HG03342 (cell line): ENCODE measurements around the gene GSTM5.
"Not testable (repeated sequence)": the region's sequence is repeated elsewhere in the genome, so short reads cannot be mapped to it uniquely, and the experiment has no call there.

Source experiments
- ATAC-seq: cut with Tn5 transposase; IDR thresholded peaks from one replicate; pipeline ENCODE4 v1.9.1; 2021; ENCODE audit warnings: mild to moderate bottlenecking, moderate library complexity; ENCODE audit not compliant: unreplicated experiment

GSTM5 gene

DNA sequence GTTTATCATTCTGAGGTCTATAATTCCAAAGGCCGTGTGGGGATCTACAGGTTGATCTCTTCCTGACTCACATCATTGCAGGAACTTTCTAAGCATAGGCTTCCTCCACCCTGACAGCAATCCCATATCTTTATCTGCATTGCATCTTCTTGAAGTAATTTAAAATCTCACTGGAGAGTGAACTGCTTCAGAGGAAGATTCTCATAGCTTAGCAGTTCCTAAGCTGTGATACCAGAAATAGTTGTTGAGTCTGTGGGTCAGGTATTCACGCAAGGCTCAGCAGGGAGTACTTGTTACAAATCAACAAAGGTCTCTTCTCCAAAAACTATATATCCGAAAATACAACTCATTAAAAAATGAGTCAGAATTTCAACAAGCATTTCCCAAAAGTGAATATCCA, 16.9 kb upstream of the GSTM5 start:
- ATAC-seq = not testable (repeated sequence)

DNA sequence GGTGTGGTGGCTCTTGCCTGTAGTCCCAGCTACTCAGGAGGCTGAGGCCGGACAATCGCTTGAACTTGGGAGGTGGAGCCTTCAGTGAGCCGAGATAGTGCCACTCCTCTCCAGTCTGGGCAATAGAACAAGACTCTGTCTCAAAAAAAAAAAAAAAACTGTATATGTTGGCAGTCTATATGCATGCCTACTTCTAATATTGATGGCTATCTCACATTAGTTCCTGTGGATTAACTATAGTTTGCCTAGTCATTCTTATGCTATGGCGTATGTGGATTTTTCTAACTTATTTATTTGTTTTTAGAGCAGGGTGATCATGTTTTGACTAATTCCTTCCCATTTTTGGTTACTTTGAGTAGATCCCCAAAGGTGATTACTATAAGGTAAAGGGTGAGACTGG, 15.0 kb upstream of the GSTM5 start:
- no peak for ATAC-seq

DNA sequence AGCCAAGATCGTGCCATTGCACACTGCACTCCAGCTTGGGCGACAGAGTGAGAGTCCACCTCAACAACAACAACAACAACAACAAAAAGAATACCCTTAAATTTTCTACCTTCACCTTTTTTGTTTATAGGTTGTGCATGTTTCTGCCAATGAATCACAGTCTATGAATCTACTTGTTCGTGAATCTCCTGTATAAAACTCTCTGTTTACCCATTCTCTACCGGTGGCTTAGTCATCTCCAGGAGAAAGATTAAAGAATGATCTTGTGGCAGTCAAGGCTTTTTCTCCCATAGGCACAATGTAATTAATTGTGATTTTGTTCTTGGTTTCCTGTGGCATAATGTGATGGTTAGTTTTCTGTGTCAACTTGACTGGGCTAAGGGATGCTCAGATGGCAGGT, 14.2 kb upstream of the GSTM5 start:
- ATAC-seq = not testable (repeated sequence)

DNA sequence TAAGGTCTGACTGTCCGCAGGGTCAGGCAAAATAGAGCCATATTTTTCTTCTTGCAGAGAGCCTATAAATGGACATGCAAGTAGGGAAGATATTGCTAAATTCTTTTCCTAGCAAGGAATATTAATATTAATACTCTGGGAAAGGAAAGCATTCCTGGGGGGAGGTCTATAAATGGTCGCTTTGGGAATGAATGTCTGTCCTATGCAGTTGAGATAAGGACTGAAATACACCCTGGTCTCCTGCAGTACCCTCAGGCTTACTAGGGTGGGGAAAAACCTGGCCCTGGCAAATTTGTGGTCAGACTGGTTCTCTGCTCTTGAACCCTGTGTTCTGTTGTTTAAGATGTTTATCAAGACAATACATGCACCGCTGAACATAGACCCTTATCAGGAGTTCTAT, 9.1 kb upstream of the GSTM5 start:
- not testable (repeated sequence) for ATAC-seq

DNA sequence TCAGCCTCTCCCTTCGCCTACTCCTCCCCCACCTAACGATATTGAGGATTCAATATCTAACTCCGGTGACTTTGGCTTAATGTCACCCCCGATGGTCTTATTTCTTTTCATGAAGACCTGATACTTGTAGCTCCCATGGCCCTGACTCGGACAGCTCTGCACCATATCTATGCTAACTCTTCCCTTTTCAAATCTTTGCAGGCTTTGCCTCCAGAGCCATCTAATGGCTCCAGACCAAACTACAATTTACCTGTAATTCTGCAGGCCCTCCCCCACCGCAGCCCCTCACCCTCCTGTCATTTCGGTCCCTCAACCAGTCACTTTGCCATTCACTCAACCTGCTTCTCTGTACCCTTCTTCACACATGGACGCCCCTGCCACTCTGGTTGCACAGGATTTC, 7.9 kb upstream of the GSTM5 start:
- no peak for ATAC-seq

DNA sequence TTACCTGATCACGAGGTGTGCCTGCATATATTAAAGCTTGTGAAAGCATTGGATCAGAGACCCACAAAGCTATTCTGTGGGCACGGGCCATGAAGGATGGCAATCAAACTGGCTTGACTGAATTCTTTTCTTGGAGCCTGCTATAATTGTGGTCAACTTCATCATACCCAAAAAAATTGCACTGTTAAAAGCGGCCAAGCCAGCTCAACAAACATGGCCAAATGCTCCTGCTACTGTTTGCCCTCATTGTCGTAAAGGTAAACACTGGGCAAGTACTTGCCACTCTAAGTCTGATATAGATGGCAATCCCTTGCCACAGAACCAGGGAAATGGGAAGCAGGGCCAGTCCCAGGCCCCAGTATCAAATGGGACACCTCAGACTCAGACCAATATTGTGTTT, 6.6 kb upstream of the GSTM5 start:
- ATAC-seq = no peak

DNA sequence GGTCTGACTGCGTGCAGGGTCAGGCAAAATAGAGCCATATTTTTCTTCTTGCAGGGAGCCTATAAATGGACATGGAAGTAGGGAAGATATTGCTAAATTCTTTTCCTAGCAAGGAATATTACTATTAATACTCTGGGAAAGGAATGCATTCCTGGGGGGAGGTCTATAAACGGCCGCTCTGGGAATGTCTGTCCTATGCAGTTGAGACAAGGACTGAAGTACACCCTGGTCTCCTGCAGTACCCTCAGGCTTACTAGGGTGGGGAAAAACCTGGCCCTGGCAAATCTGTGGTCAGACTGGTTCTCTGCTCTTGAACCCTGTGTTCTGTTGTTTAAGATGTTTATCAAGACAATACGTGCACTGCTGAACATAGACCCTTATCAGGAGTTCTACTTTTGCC, 3.1 kb upstream of the GSTM5 start:
- ATAC-seq = not testable (repeated sequence)

DNA sequence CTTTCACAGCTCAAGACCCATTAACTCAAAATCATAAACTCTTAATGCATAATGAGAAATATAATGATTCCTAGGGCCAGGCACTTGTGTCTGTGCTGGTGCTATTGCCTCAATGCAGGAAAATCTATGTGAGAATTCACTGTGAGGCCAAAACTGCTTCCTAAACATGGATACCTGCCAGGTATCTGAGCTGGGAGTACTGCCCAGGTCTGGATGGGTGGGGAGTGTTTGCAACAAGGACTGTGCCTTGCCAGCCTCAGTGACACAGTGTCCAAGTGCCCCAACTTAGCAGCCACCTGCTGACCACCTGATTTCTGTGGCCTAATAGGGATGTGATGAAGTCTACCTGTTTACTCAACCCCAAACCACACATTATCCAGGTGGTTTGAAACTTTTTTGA, 2.2 kb upstream of the GSTM5 start:
- ATAC-seq = not testable (repeated sequence)

DNA sequence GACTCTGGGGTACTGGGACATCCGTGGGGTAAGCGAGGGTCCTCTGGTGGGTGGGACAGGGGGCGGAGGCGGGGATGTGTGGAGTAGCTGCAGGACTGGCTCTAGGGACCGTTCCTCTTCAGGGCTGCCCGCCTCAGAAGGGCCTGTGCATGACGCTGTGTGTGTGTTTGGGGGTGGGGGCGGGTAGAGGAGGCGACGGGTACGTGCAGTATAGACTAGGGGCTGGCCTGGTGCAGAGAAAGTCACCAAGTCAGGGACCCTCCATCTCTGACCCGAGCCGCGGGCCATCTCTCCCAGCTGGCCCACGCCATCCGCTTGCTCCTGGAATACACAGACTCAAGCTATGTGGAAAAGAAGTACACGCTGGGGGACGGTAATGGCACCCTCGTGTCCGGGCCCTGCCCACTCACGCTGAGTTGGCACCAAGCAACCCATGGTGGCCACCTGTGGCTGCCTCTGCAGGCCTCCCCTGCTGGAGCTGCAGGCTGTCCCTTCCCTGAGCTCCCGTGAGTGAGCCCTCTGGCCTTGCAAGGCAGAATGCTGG, 342 bp downstream of the GSTM5 start:
- no peak for ATAC-seq

DNA sequence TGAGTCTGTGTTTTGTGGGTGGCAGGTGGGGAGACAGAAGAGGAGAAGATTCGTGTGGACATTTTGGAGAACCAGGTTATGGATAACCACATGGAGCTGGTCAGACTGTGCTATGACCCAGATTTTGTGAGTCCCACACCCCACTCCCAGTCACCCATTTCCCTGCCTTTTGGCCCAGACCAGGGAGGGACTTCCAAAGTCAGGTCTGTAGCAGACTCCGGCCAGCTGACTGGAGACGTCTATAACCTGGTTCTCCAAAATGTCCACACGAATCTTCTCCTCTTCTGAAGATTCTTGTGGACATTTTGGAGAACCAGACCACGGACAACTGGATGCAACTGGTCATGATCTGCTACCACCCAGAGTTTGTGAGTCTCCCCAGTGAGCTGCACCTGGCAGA, 1.6 kb downstream of the GSTM5 start:
- ATAC-seq = no peak

DNA sequence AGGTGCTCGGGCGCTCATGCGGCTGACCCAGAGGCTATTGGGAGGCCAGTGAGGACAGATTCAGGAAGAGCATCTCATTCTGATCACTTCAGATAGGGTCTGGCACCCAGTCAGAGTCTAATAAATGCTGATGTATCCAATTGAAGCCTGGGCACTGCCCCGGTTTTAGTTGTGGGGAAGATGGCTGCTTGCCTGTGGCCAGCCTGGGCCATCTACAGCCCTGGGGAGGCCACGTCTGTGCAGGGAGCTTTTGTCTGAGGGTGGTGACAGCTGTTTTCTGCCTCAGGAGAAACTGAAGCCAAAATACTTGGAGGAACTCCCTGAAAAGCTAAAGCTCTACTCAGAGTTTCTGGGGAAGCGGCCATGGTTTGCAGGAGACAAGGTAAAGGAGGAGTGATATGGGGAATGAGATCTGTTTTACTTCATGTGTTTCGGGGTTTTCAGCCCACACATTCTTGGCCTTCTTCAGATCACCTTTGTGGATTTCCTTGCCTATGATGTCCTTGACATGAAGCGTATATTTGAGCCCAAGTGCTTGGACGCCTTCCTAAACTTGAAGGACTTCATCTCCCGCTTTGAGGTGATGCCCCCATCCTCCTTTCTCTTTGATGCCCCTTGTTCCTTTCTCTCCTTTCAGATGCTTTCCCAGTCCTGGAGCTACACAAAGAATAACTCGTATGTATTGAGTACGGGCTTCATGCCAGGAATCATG, 2.8 kb downstream of the GSTM5 start:
- ATAC-seq = no peak

DNA sequence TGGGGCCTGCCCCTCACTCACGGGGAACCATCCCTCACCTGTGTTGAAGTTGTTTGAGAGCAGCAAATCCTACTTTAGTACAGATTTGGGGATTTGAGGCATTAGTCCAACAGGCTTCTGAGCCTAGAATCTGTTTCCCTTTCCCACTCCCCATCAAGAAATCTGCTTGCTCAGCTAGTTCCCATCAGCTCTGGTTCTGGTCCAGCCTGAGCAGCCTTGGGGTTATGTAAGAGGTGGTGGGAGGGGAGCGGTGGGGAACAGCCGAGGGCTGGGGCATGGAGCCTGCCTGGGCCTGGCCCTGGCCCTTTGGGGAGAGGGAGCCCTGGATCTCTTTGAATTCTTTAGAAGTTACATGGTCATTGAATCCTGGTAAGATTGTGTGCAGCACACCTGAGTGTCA, 4.1 kb downstream of the GSTM5 start:
- no peak for ATAC-seq

DNA sequence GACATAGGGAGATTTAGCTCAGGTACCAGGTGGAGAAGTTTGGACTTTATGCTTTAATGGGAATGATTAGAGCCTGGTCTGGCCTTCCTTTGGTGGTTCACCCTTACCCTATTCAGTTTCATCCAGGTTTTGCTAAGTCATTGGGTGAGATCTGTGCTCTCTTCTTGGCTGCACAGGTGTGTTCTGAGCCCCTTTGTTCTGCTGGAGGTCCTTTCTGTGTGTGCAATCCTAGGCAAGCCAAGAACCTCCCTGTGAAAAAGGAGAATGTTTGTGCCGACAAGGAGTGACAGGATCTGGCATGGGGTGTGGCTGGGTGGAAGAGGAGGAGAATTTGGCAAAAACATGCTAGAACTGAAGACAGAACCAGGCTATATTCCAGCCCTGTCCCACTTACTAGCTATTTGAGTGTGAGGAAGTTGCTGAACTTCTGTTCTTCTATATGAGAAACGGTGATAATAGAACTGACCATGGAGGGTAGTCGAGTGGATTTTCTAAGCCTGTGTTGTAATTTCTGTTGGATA, 4.6 kb downstream of the GSTM5 start:
- no peak for ATAC-seq

DNA sequence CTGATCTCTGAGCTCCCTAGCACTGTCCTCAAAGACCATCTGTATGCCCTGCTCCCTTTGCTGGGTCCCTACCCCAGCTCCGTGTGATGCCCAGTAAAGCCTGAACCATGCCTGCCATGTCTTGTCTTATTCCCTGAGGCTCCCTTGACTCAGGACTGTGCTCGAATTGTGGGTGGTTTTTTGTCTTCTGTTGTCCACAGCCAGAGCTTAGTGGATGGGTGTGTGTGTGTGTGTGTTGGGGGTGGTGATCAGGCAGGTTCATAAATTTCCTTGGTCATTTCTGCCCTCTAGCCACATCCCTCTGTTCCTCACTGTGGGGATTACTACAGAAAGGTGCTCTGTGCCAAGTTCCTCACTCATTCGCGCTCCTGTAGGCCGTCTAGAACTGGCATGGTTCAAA, 5.7 kb downstream of the GSTM5 start:
- no peak for ATAC-seq

DNA sequence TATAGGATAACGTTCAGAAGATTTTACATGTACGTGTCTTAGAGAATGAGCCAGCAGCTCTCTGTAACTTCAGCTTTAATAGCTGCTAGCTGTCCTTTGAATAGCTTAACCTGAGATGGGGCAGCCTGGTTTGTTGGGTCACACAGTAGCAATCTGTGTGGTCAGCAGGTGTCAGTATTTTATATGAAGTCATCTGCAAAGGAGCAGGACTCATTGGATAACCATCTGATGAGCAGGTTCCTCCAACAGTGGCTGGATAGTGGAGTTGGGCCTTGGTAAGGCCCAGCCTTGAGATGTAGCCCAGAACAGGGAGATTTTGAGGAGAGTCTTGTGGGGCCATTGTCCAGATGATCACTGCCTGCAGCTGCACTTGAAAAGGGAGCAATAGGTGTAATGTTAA, 6.4 kb downstream of the GSTM5 start:
- ATAC-seq = no peak

DNA sequence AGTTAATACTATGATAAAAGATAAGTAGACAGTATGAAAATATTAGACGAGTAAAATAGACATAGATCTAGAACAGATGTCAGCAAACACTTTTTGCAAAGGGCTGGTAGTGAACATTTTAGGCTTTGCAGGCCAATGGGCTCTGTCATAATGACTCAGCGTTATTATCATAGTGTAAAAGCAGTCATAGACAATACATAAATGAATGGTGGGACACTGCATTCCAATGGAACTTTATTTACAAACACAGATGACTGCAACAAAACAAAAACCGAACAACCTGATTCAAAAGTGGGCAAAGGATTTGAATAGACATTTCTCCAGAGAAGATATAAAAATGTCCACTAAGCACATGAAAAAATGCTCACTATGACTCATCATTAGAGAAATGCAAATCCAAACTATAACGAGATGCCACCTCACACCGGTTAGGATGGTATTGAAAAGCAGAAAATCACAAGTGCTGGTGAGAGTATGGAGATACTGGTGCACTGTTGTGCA, 7.3 kb downstream of the GSTM5 start:
- ATAC-seq = peak; percentile 43

DNA sequence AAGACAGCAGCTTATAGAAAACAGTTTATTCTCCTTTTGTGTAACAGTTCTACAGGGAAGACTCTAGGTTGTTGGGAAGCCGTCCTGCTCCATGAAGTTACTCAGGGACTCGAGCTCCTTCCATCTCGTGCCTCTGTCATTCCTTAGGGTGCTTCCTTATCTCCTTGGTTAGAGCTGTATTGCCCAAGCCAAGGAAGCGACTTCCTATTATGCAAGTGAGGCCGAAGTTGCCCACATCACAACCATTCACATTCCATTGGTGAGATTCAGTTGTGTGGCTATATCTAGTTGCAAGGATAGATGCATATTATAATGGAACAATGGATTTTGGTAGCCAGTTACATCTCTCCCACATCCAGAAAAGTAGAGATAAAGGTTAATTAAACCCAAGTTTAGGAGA, 9.0 kb downstream of the GSTM5 start:
- no peak for ATAC-seq

DNA sequence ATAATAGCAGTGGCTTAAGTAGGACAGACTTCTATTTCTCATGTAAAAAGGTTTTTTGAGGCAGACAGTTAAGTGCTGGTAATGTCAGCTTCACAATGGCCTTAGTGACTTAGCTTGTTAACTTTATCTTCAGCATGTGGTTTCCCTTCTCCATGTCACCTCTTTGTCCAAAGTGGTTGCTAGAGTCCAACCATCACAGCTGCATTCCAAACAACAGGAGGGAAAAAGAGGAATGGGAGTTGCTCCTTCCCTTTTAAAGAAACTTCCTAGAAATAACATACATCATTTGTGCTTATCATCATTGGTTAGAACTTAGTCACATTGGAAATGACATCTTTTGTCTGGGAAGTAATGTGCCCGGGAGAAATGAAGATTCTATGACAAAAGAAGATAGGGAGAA, 9.9 kb downstream of the GSTM5 start:
- ATAC-seq = no peak

DNA sequence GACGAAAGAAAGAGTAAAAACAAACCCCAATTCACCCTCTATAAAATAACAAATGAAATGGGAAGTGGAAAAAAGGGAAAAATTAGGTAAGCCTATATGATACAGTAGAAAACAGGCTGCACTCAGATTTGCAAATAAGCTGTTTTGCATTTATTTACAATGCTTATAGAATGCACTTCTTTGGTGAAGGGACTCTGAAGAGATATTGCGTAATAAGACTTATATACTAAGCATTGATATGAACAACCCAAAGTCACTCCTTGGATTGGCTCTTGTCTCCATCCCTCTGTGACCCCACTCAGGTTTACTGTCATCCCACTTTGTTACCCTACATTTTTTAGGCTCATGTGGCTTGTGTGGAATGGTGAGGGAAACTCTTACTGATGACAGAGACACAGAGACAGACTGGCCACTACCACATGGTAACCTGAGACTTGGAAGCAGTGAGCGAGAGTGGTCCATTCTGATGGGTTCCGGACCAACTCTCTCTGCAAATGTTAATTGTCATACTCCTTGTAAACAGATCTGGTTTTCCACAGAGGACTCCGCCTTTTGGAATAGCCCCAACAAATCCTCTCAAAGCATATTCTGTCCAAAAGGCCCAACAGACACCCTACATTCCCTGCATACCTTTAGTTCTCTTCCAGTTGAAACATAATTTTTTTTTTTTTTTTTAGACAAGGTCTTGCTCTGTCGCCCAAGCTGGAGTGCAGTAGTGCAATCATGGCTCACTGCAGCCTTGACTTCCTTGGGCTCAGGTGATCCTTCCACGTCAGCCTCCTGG, 11.0 kb downstream of the GSTM5 start:
- ATAC-seq = no peak

DNA sequence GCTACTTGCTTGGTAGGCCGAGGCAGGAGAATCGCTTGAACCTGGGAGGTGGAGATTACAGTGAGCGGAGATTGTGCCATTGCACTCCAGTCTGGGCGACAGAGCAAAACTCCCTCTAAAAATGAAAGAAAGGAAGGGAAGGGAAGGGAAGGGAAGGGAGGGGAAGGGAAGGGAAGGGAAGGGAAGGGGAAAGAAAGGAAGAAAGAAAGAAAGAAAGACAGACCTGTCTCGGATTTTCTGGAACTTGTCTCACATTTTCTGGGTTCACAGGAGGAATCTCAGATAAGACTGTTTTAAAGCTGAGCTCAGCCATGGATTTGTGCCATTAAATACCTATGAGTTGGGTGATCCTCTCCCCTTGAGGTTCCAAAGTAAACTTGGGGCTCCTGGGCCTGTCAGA, 12.9 kb downstream of the GSTM5 start:
- ATAC-seq = no peak

DNA sequence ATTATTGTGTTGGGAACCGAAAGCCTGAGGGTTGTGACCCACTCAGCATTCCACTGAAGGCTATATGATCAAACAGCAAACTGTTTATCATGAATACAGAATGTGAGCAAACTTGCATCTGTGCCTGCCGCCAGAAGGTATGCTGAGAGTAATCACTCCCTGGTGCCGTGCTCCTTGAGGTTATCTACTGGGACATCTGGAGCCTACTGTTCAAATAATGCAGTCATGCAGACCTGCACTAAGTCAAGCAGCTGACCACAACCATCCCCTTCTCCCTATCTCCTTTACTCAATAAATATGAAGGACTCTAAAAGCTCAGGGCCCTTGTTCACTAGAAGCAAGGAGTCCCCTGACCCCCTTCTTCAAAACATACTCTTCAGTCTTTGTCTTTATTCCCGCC, 13.5 kb downstream of the GSTM5 start:
- ATAC-seq = no peak

DNA sequence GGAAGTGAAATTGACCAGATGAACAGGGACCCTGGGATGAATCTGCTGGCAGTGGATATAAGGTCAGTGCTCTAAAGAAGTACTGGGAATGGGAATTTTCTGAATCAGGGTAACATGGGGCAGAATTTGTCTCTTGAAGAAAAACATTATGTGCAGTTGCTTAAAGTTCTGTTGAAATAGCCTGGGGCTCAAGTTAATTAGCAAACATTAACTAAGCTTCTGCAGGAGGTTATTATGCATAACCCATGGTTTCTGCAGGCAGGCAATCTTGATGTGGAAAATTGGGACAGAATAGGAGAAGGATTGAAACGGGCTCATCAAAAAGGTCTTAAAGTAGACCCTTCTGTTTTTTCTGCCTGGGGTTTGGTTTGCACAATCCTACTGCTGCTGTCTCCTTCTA, 14.0 kb downstream of the GSTM5 start:
- no peak for ATAC-seq
